CD14-positive monocyte (primary cell): ENCODE measurements around the gene RINL. TPM values are rescaled to one million over a fixed set of nuclear protein-coding genes. Genes with fewer than 3 reads are reported as not detected.

ENCODE experiments used
- DNase-seq, 3 donors: peaks; one replicate each; pipeline ENCODE4 v3.0.0-alpha.2; 2011 to 2022
- H2AFZ ChIP-seq: 2 replicates; pipeline ENCODE4 v1.6.0; 2012; ENCODE audit warnings: mild to moderate bottlenecking, low read depth, low read length, inconsistent platforms; ENCODE audit not compliant: insufficient read depth, poor library complexity, severe bottlenecking
- H3K27ac ChIP-seq, 2 donors: 1 replicate in 1 of 2; 2 replicates in 1 of 2; pipeline ENCODE4 v1.5.1; 2012 to 2013; ENCODE audit warnings: low read length in 2 of 2, control low read depth in 1 of 2, inconsistent platforms in 1 of 2, low read depth in 1 of 2, mild to moderate bottlenecking in 1 of 2
- H3K27me3 ChIP-seq, 2 donors: one replicate each; pipeline versions ENCODE4 v1.6.0 to v1.6.1; 2011 to 2013; ENCODE audit warnings: low read length in 2 of 2; ENCODE audit not compliant: control insufficient read depth in 2 of 2, insufficient read depth in 2 of 2
- H3K36me3 ChIP-seq, 2 donors: replicated peaks in 1 of 2; 1 replicate in 1 of 2; 2 replicates in 1 of 2; pipeline versions ENCODE4 v1.5.1 to v1.6.1; 2012 to 2013; ENCODE audit warnings: low read length in 2 of 2, control low read depth in 1 of 2, inconsistent platforms in 1 of 2, mild to moderate bottlenecking in 1 of 2; ENCODE audit not compliant: insufficient read depth in 2 of 2, control insufficient read depth in 1 of 2
- H3K4me1 ChIP-seq, 2 donors: 1 replicate in 1 of 2; 2 replicates in 1 of 2; pipeline versions ENCODE4 v1.5.1 to v1.6.1; 2012 to 2013; ENCODE audit warnings: low read length in 2 of 2, control low read depth in 1 of 2, inconsistent platforms in 1 of 2, mild to moderate bottlenecking in 1 of 2, moderate library complexity in 1 of 2; ENCODE audit not compliant: insufficient read depth in 2 of 2, control insufficient read depth in 1 of 2
- H3K4me2 ChIP-seq: replicated peaks from 2 replicates; pipeline ENCODE3; 2012; ENCODE audit warnings: low read length, moderate library complexity, mild to moderate bottlenecking; ENCODE audit not compliant: poor library complexity, severe bottlenecking; ENCODE audit errors: extremely low read depth
- H3K4me3 ChIP-seq, 3 experiments: fragments of 200-600 bp in 1 of 3; sonication (generic) in 1 of 3; replicated peaks in 1 of 3; 1 replicate in 2 of 3; 2 replicates in 1 of 3; pipeline ENCODE4 v1.5.1; 2011 to 2013; ENCODE audit warnings: low read length in 3 of 3, mild to moderate bottlenecking in 3 of 3, control low read depth in 2 of 3, low read depth in 2 of 3, inconsistent platforms in 1 of 3, moderate library complexity in 1 of 3
- H3K79me2 ChIP-seq: 2 replicates; pipeline ENCODE4 v1.6.0; 2012; ENCODE audit warnings: mild to moderate bottlenecking, control low read depth, inconsistent platforms, low read length, moderate library complexity; ENCODE audit not compliant: insufficient read depth
- H3K9ac ChIP-seq: 2 replicates; pipeline ENCODE4 v1.6.0; 2017; ENCODE audit warnings: low read length, mild to moderate bottlenecking; ENCODE audit not compliant: insufficient read depth, poor library complexity, severe bottlenecking
- H3K9me3 ChIP-seq, 2 donors: replicated peaks in 1 of 2; 1 replicate in 1 of 2; 2 replicates in 1 of 2; pipeline versions ENCODE4 v1.5.1 to v1.6.1; 2012 to 2013; ENCODE audit warnings: low read length in 2 of 2, control low read depth in 1 of 2; ENCODE audit not compliant: control insufficient read depth in 1 of 2, insufficient read depth in 1 of 2
- H4K20me1 ChIP-seq: 2 replicates; pipeline ENCODE4 v1.6.0; 2012; ENCODE audit warnings: mild to moderate bottlenecking, low read length, control low read depth, moderate library complexity; ENCODE audit not compliant: insufficient read depth
- H3K27ac Mint-ChIP-seq, 7 donors: one replicate each; pipeline ENCODE4 v1.8.0; 2020; ENCODE audit warnings: mild to moderate bottlenecking in 7 of 7, mixed read lengths in 7 of 7, moderate library complexity in 6 of 7, inconsistent platforms in 2 of 7
- H3K27me3 Mint-ChIP-seq, 3 donors: one replicate each; pipeline ENCODE4 v1.8.0; 2021 to 2022; ENCODE audit warnings: low read depth in 3 of 3, mild to moderate bottlenecking in 3 of 3, mixed read lengths in 3 of 3, moderate library complexity in 3 of 3, inconsistent platforms in 1 of 3
- H3K36me3 Mint-ChIP-seq, 2 donors: one replicate each; pipeline ENCODE4 v1.8.0; 2020; ENCODE audit warnings: mixed read lengths in 2 of 2, inconsistent platforms in 1 of 2, mild to moderate bottlenecking in 1 of 2
- H3K4me1 Mint-ChIP-seq: one replicate; pipeline ENCODE4 v1.8.0; 2020; ENCODE audit warnings: mild to moderate bottlenecking, mixed read lengths
- H3K4me3 Mint-ChIP-seq, 2 donors: one replicate each; pipeline ENCODE4 v1.8.0; 2020; ENCODE audit warnings: mild to moderate bottlenecking in 2 of 2, mixed read lengths in 2 of 2, moderate library complexity in 1 of 2
- H3K9me3 Mint-ChIP-seq, 7 donors: one replicate each; pipeline ENCODE4 v1.8.0; 2020 to 2022; ENCODE audit warnings: mixed read lengths in 7 of 7, mild to moderate bottlenecking in 6 of 7, moderate library complexity in 6 of 7, inconsistent platforms in 2 of 7
- CTCF ChIP-seq: fragments of 200-600 bp; IDR thresholded peaks from one replicate; pipeline ENCODE4 v1.8.0; 2022; ENCODE audit warnings: antibody characterized with exemption, mild to moderate bottlenecking
- WGBS: methylation state at CpG from one replicate; pipeline ENCODE4 v1.1.5; 2013; ENCODE audit warnings: missing lambda C conversion rate; ENCODE audit not compliant: insufficient coverage; 5-methylcytosine and 5-hydroxymethylcytosine counted together
- intact Hi-C, 2 donors: fragments of 100-400 bp; cut with micrococcal nuclease; formaldehyde crosslinking; loops; one replicate each; pipeline versions ENCODE4 v1.15.0 to v1.15.1; 2023
- polyA plus RNA-seq, 3 donors: library from polyadenylated mRNA; depleted of rRNA in 1 of 3; unstranded in 2 of 3; stranded (reverse) in 1 of 3; fragments of 300-500 nt in 2 of 3; fragments of >200 nt in 1 of 3; fragmentation: Illumina TruSeq in 2 of 3; gene quantifications; 1 replicate in 2 of 3; 2 replicates in 1 of 3; pipeline ENCODE4 v1.2.3, GENCODE V29; 2012 to 2021

RINL gene
- polyA plus RNA-seq, 3 donors = 4.1 to 13.5 (median 7.2) TPM

GRCh38 chr19:38844093-38844686 is 33.9 kb downstream of the RINL start:
- no peak for TF ChIP-seq CTCF
- no peaks in the 10 kb centered on the region for H3K9me3 ChIP-seq
- H2AFZ ChIP-seq = no peak overlapping the region
- H3K4me1 Mint-ChIP-seq = peaks cover 14% of the 10 kb centered on the region
- WGBS = 98% methylated on average over 10 of the region's 11 CpGs
- no peak overlapping the region for H3K4me3 Mint-ChIP-seq
- H3K79me2 ChIP-seq = peaks cover 89% of the 10 kb centered on the region
- H3K27ac Mint-ChIP-seq = peak overlapping the region in 2 of 7 donors; percentile 4 to 9
- no peak overlapping the region for H3K27ac ChIP-seq
- no peak overlapping the region for H3K4me3 ChIP-seq
- H4K20me1 ChIP-seq = peaks cover 100% of the 10 kb centered on the region
- H3K36me3 ChIP-seq = peaks cover 85 to 94% of the 10 kb centered on the region in 2 donors
- H3K4me2 ChIP-seq = no peak overlapping the region
- no peaks in the 10 kb centered on the region for H3K27me3 ChIP-seq
- no peak overlapping the region for H3K9ac ChIP-seq
- H3K36me3 Mint-ChIP-seq = peaks cover 87 to 96% of the 10 kb centered on the region in 2 donors
- H3K27me3 Mint-ChIP-seq = peaks cover 0 to 2% (median 0%) of the 10 kb centered on the region in 3 donors
- H3K4me1 ChIP-seq = peaks cover 14 to 19% of the 10 kb centered on the region in 2 donors
- no peaks in the 10 kb centered on the region for H3K9me3 Mint-ChIP-seq
- no peak for DNase-seq
- intact Hi-C loops = no loop called here

- WGBS = 95% methylated on average over 6 of the region's 9 CpGs
- H3K27ac ChIP-seq = no peak overlapping the region
- H3K9me3 ChIP-seq = no peaks in the 10 kb centered on the region
- H3K9ac ChIP-seq = no peak overlapping the region
- Mint-ChIP-seq H3K27ac (peak overlapping the region in 3 of 7 donors; percentile 46 to 72 (median 54)), H3K4me1 (peaks cover 6% of the 10 kb centered on the region), H3K9me3 (no peaks in the 10 kb centered on the region), H3K27me3 (peaks cover 0 to 2% (median 0%) of the 10 kb centered on the region in 3 donors), H3K36me3 (peaks cover 93 to 99% of the 10 kb centered on the region in 2 donors), H3K4me3 (no peak overlapping the region)
- no peak for DNase-seq
- H3K4me1 ChIP-seq = peaks cover 5 to 10% of the 10 kb centered on the region in 2 donors
- H3K4me2 ChIP-seq = no peak overlapping the region
- H3K4me3 ChIP-seq = no peak overlapping the region
- H3K79me2 ChIP-seq = peaks cover 80% of the 10 kb centered on the region
- H3K36me3 ChIP-seq = peaks cover 94 to 100% of the 10 kb centered on the region in 2 donors
- no peak overlapping the region for H2AFZ ChIP-seq
- H3K27me3 ChIP-seq = no peaks in the 10 kb centered on the region
- no peak for TF ChIP-seq CTCF
- peaks cover 100% of the 10 kb centered on the region for H4K20me1 ChIP-seq
- intact Hi-C loops = no loop called here
Measured at GRCh38 chr19:38843175-38843758, 34.8 kb downstream of the RINL start.
